Measurements from ENCODE around the gene LSM3. TPM values are rescaled to one million over a fixed set of nuclear protein-coding genes. Genes with fewer than 3 reads are reported as not detected.

LSM3 gene
- total RNA-seq, 2 donors from 2014 or later: 4.9 TPM

DNA sequence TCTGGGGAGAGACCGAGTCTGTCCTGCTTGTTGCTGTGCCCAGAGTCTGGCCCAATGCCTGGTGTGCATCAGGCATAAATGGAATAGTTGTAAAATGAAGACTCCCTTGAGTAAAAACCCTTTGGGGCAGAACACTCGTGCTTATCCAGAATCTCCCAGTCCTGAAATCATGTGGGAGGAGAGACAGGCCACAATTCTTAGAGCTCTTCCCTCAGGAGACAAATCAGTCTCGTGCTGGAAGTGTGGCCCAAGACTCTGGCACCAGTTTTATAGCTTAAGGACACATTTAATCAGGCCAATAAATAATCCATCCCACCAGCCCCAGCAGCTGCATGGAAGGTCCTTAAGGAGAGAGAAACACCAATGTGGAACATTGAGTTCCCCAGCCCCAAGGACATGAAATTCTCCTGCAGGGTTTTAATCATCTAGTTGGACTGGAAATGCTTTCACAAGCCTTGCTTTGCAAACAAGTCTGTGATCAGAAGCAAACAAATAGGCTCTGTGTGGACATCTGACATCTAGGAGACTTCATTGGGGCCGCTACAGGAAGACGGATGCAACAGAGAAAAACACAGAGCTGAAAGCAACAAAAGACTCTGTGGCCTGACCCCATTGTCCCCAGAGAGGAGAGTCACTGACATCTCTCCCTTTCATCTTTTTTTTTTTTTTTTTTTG is 70.4 kb downstream of the LSM3 start:
- TF ChIP-seq, protein P1, sequence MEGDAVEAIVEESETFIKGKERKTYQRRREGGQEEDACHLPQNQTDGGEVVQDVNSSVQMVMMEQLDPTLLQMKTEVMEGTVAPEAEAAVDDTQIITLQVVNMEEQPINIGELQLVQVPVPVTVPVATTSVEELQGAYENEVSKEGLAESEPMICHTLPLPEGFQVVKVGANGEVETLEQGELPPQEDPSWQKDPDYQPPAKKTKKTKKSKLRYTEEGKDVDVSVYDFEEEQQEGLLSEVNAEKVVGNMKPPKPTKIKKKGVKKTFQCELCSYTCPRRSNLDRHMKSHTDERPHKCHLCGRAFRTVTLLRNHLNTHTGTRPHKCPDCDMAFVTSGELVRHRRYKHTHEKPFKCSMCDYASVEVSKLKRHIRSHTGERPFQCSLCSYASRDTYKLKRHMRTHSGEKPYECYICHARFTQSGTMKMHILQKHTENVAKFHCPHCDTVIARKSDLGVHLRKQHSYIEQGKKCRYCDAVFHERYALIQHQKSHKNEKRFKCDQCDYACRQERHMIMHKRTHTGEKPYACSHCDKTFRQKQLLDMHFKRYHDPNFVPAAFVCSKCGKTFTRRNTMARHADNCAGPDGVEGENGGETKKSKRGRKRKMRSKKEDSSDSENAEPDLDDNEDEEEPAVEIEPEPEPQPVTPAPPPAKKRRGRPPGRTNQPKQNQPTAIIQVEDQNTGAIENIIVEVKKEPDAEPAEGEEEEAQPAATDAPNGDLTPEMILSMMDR (IDR thresholded peaks at IDR 0.05): no peak
- Histone ChIP-seq H3K27me3 (replicated peaks; ENCODE audit: insufficient read depth) (no peaks in the 10 kb centered on the region), H3K9me3 (no peaks in the 10 kb centered on the region), H3K4me1 (ENCODE audit: control insufficient read depth in 1 of 2, low read depth in 2 of 2) (no peaks in the 10 kb centered on the region), H3K27ac (no peak overlapping the region), H3K4me3 (no peak overlapping the region), H3K36me3 (no peaks in the 10 kb centered on the region)
- ATAC-seq (ENCODE audit: insufficient number of reproducible peaks, low FRiP score, low read depth): no peak
- no peak for DNase-seq (ENCODE audit: low spot score)

Other genes with a start within 250 kb of the LSM3 start
- gene CHCHD4, start 53.9 kb upstream of the LSM3 start, total RNA-seq: 1 to 10 TPM; 6.6 to 7.5 TPM
- 100 to 1,000 TPM; 161 to 195 TPM for gene TMEM43, start 53.8 kb upstream of the LSM3 start, total RNA-seq
- gene XPC, start 216 bp upstream of the LSM3 start, total RNA-seq: 10 to 100 TPM; 49.2 to 57.1 TPM
- 10 to 100 TPM; 33.5 to 45.5 TPM for gene SLC6A6, start 223.8 kb downstream of the LSM3 start, total RNA-seq

Measured in thoracic aorta (tissue), 2 donors.